ENCODE measurements around the gene HINT3.

DNA sequence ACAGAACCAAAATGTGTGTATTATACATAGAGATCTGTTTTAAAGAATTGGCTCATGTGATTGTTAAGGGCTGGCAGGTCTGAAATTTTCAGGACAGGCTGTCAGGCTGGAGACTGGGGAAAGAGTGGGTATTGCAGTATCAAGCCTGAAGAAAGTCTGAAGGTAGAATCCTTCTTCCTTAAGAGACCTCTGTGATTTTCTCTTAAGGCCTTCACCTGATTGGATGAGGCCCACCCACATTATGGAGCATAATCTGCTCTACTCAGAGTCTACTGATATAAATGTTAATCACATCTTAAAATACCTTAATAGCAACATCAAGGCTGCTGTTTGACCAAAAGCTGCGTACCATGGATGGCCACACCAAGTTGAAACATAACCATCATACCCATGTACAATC lies 43.4 kb upstream of the HINT3 start:
- TF ChIP-seq POLR2A (IDR thresholded peaks at IDR 0.05), result no peak
- TF ChIP-seq, protein P1, sequence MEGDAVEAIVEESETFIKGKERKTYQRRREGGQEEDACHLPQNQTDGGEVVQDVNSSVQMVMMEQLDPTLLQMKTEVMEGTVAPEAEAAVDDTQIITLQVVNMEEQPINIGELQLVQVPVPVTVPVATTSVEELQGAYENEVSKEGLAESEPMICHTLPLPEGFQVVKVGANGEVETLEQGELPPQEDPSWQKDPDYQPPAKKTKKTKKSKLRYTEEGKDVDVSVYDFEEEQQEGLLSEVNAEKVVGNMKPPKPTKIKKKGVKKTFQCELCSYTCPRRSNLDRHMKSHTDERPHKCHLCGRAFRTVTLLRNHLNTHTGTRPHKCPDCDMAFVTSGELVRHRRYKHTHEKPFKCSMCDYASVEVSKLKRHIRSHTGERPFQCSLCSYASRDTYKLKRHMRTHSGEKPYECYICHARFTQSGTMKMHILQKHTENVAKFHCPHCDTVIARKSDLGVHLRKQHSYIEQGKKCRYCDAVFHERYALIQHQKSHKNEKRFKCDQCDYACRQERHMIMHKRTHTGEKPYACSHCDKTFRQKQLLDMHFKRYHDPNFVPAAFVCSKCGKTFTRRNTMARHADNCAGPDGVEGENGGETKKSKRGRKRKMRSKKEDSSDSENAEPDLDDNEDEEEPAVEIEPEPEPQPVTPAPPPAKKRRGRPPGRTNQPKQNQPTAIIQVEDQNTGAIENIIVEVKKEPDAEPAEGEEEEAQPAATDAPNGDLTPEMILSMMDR (IDR thresholded peaks at IDR 0.05), result no peak
- TF ChIP-seq POLR2AphosphoS5 (IDR thresholded peaks at IDR 0.05), result no peak
- TF ChIP-seq EP300 (IDR thresholded peaks at IDR 0.05), result no peak

All from gastroesophageal sphincter (tissue), 3 donors.